CD14-positive monocyte (primary cell): ENCODE data around the gene TSEN54. TPM values are rescaled to one million over a fixed set of nuclear protein-coding genes. Genes with fewer than 3 reads are reported as not detected.
A peak's percentile ranks its signal among the peaks of the same experiment; 100 is the strongest.

Experiments used
- DNase-seq, 3 donors: peaks; one replicate each; pipeline ENCODE4 v3.0.0-alpha.2; 2011 to 2022
- H2AFZ ChIP-seq: 2 replicates; pipeline ENCODE4 v1.6.0; 2012; ENCODE audit warnings: mild to moderate bottlenecking, low read depth, low read length, inconsistent platforms; ENCODE audit not compliant: insufficient read depth, poor library complexity, severe bottlenecking
- H3K27ac ChIP-seq, 2 donors: 1 replicate in 1 of 2; 2 replicates in 1 of 2; pipeline ENCODE4 v1.5.1; 2012 to 2013; ENCODE audit warnings: low read length in 2 of 2, control low read depth in 1 of 2, inconsistent platforms in 1 of 2, low read depth in 1 of 2, mild to moderate bottlenecking in 1 of 2
- H3K27me3 ChIP-seq, 2 donors: one replicate each; pipeline versions ENCODE4 v1.6.0 to v1.6.1; 2011 to 2013; ENCODE audit warnings: low read length in 2 of 2; ENCODE audit not compliant: control insufficient read depth in 2 of 2, insufficient read depth in 2 of 2
- H3K36me3 ChIP-seq, 2 donors: replicated peaks in 1 of 2; 1 replicate in 1 of 2; 2 replicates in 1 of 2; pipeline versions ENCODE4 v1.5.1 to v1.6.1; 2012 to 2013; ENCODE audit warnings: low read length in 2 of 2, control low read depth in 1 of 2, inconsistent platforms in 1 of 2, mild to moderate bottlenecking in 1 of 2; ENCODE audit not compliant: insufficient read depth in 2 of 2, control insufficient read depth in 1 of 2
- H3K4me1 ChIP-seq, 2 donors: 1 replicate in 1 of 2; 2 replicates in 1 of 2; pipeline versions ENCODE4 v1.5.1 to v1.6.1; 2012 to 2013; ENCODE audit warnings: low read length in 2 of 2, control low read depth in 1 of 2, inconsistent platforms in 1 of 2, mild to moderate bottlenecking in 1 of 2, moderate library complexity in 1 of 2; ENCODE audit not compliant: insufficient read depth in 2 of 2, control insufficient read depth in 1 of 2
- H3K4me2 ChIP-seq: replicated peaks from 2 replicates; pipeline ENCODE3; 2012; ENCODE audit warnings: low read length, moderate library complexity, mild to moderate bottlenecking; ENCODE audit not compliant: poor library complexity, severe bottlenecking; ENCODE audit errors: extremely low read depth
- H3K4me3 ChIP-seq, 3 experiments: fragments of 200-600 bp in 1 of 3; sonication (generic) in 1 of 3; replicated peaks in 1 of 3; 1 replicate in 2 of 3; 2 replicates in 1 of 3; pipeline ENCODE4 v1.5.1; 2011 to 2013; ENCODE audit warnings: low read length in 3 of 3, mild to moderate bottlenecking in 3 of 3, control low read depth in 2 of 3, low read depth in 2 of 3, inconsistent platforms in 1 of 3, moderate library complexity in 1 of 3
- H3K79me2 ChIP-seq: 2 replicates; pipeline ENCODE4 v1.6.0; 2012; ENCODE audit warnings: mild to moderate bottlenecking, control low read depth, inconsistent platforms, low read length, moderate library complexity; ENCODE audit not compliant: insufficient read depth
- H3K9ac ChIP-seq: 2 replicates; pipeline ENCODE4 v1.6.0; 2017; ENCODE audit warnings: low read length, mild to moderate bottlenecking; ENCODE audit not compliant: insufficient read depth, poor library complexity, severe bottlenecking
- H3K9me3 ChIP-seq, 2 donors: replicated peaks in 1 of 2; 1 replicate in 1 of 2; 2 replicates in 1 of 2; pipeline versions ENCODE4 v1.5.1 to v1.6.1; 2012 to 2013; ENCODE audit warnings: low read length in 2 of 2, control low read depth in 1 of 2; ENCODE audit not compliant: control insufficient read depth in 1 of 2, insufficient read depth in 1 of 2
- H4K20me1 ChIP-seq: 2 replicates; pipeline ENCODE4 v1.6.0; 2012; ENCODE audit warnings: mild to moderate bottlenecking, low read length, control low read depth, moderate library complexity; ENCODE audit not compliant: insufficient read depth
- H3K27ac Mint-ChIP-seq, 7 donors: one replicate each; pipeline ENCODE4 v1.8.0; 2020; ENCODE audit warnings: mild to moderate bottlenecking in 7 of 7, mixed read lengths in 7 of 7, moderate library complexity in 6 of 7, inconsistent platforms in 2 of 7
- H3K27me3 Mint-ChIP-seq, 3 donors: one replicate each; pipeline ENCODE4 v1.8.0; 2021 to 2022; ENCODE audit warnings: low read depth in 3 of 3, mild to moderate bottlenecking in 3 of 3, mixed read lengths in 3 of 3, moderate library complexity in 3 of 3, inconsistent platforms in 1 of 3
- H3K36me3 Mint-ChIP-seq, 2 donors: one replicate each; pipeline ENCODE4 v1.8.0; 2020; ENCODE audit warnings: mixed read lengths in 2 of 2, inconsistent platforms in 1 of 2, mild to moderate bottlenecking in 1 of 2
- H3K4me1 Mint-ChIP-seq: one replicate; pipeline ENCODE4 v1.8.0; 2020; ENCODE audit warnings: mild to moderate bottlenecking, mixed read lengths
- H3K4me3 Mint-ChIP-seq, 2 donors: one replicate each; pipeline ENCODE4 v1.8.0; 2020; ENCODE audit warnings: mild to moderate bottlenecking in 2 of 2, mixed read lengths in 2 of 2, moderate library complexity in 1 of 2
- H3K9me3 Mint-ChIP-seq, 7 donors: one replicate each; pipeline ENCODE4 v1.8.0; 2020 to 2022; ENCODE audit warnings: mixed read lengths in 7 of 7, mild to moderate bottlenecking in 6 of 7, moderate library complexity in 6 of 7, inconsistent platforms in 2 of 7
- WGBS: methylation state at CpG from one replicate; pipeline ENCODE4 v1.1.5; 2013; ENCODE audit warnings: missing lambda C conversion rate; ENCODE audit not compliant: insufficient coverage; 5-methylcytosine and 5-hydroxymethylcytosine counted together
- intact Hi-C, 2 donors: fragments of 100-400 bp; cut with micrococcal nuclease; formaldehyde crosslinking; loops; one replicate each; pipeline versions ENCODE4 v1.15.0 to v1.15.1; 2023
- polyA plus RNA-seq, 3 donors: library from polyadenylated mRNA; depleted of rRNA in 1 of 3; unstranded in 2 of 3; stranded (reverse) in 1 of 3; fragments of 300-500 nt in 2 of 3; fragments of >200 nt in 1 of 3; fragmentation: Illumina TruSeq in 2 of 3; gene quantifications; 1 replicate in 2 of 3; 2 replicates in 1 of 3; pipeline ENCODE4 v1.2.3, GENCODE V29; 2012 to 2021
- TF ChIP-seq, protein P1 (sequence below): fragments of 200-600 bp; IDR thresholded peaks from one replicate; pipeline ENCODE4 v1.8.0; 2022; ENCODE audit warnings: antibody characterized with exemption, mild to moderate bottlenecking

The TSEN54 gene
- polyA plus RNA-seq, 3 donors = 10.3 to 13.6 (median 11.8) TPM

DNA sequence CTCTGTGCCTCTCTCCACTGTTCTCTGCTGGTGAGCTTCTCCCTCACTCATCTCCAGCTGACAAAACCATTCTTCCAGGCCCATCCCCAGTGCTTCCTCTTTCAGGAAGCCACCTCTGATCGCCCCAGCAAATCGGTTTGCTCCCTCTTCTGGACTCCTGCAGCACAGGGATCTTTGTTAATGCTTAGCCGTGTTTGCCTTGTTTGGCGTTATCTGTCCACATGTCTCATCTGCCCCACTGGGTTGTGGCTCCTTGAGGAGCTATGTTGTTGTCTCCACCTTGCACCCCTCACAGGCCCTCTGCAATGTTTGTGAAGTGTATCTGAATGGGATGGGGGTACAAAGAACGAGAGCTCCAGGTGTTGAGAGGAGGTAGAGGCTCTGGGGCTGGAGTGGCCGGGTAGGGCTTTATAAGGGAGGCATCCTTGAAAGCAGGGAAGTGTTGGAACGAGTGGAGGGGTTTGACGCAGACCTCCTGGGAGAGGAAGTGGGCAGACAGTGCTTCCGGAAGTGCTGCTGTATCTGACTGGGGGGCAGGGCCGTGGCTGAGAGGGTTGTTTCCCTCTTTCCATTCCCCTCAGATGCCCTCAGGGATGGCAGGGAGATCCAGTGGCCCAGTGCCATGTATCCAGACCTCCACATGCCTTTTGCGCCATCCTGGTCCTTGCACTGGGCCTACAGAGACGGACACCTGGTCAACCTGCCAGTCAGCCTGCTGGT, 28.8 kb upstream of the TSEN54 start:
- peaks cover 28% of the 10 kb centered on the region in 2 donors for H3K4me1 ChIP-seq
- no peaks in the 10 kb centered on the region for H4K20me1 ChIP-seq
- Mint-ChIP-seq H3K9me3 (peaks cover 0 to 2% (median 0%) of the 10 kb centered on the region in 7 donors), H3K27ac (peak overlapping the region; percentile 86 to 93 (median 91)), H3K4me3 (peak overlapping the region; percentile 70 to 91), H3K36me3 (peaks cover 35 to 66% of the 10 kb centered on the region in 2 donors), H3K27me3 (peaks cover 0 to 4% (median 0%) of the 10 kb centered on the region in 3 donors), H3K4me1 (peaks cover 30% of the 10 kb centered on the region)
- H2AFZ ChIP-seq = peak overlapping the region; percentile 74
- TF ChIP-seq, protein P1, sequence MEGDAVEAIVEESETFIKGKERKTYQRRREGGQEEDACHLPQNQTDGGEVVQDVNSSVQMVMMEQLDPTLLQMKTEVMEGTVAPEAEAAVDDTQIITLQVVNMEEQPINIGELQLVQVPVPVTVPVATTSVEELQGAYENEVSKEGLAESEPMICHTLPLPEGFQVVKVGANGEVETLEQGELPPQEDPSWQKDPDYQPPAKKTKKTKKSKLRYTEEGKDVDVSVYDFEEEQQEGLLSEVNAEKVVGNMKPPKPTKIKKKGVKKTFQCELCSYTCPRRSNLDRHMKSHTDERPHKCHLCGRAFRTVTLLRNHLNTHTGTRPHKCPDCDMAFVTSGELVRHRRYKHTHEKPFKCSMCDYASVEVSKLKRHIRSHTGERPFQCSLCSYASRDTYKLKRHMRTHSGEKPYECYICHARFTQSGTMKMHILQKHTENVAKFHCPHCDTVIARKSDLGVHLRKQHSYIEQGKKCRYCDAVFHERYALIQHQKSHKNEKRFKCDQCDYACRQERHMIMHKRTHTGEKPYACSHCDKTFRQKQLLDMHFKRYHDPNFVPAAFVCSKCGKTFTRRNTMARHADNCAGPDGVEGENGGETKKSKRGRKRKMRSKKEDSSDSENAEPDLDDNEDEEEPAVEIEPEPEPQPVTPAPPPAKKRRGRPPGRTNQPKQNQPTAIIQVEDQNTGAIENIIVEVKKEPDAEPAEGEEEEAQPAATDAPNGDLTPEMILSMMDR = peak; percentile 30
- WGBS = 20% methylated on average over 6 of the region's 12 CpGs
- peaks cover 10% of the 10 kb centered on the region for H3K79me2 ChIP-seq
- peak; percentile 58 to 73 (median 71) for DNase-seq
- H3K4me2 ChIP-seq = peak overlapping the region; percentile 80
- H3K36me3 ChIP-seq = peaks cover 29 to 33% of the 10 kb centered on the region in 2 donors
- peak overlapping the region; percentile 6 to 68 (median 23) for H3K4me3 ChIP-seq
- peak overlapping the region; percentile 33 to 82 for H3K27ac ChIP-seq
- H3K9ac ChIP-seq = peak overlapping the region; percentile 30
- intact Hi-C loops = loop anchor here in 1 of 2 donors (5.0 kb wide), 1 partner anchor 60 kb away; no protein-coding TSS in a partner anchor
- no peaks in the 10 kb centered on the region for H3K27me3 ChIP-seq
- no peaks in the 10 kb centered on the region for H3K9me3 ChIP-seq

- H3K9me3 ChIP-seq = no peaks in the 10 kb centered on the region
- H3K4me1 ChIP-seq = peaks cover 28% of the 10 kb centered on the region in 2 donors
- H3K27me3 ChIP-seq = no peaks in the 10 kb centered on the region
- no peak overlapping the region for H2AFZ ChIP-seq
- peak overlapping the region in 3 of 7 donors; percentile 54 to 60 (median 58) for H3K27ac Mint-ChIP-seq
- peaks cover 37 to 67% of the 10 kb centered on the region in 2 donors for H3K36me3 Mint-ChIP-seq
- intact Hi-C loops = loop anchor here in 1 of 2 donors (5.0 kb wide), 1 partner anchor 62 kb away; no protein-coding TSS in a partner anchor
- TF ChIP-seq, protein P1 = no peak
- peaks cover 25% of the 10 kb centered on the region for H3K4me1 Mint-ChIP-seq
- no peak overlapping the region for H3K9ac ChIP-seq
- DNase-seq = no peak
- 97% methylated on average over 14 of the region's 24 CpGs for WGBS
- H3K27ac ChIP-seq = peak overlapping the region in 1 of 2 donors; percentile 82
- H3K4me2 ChIP-seq = no peak overlapping the region
- H3K9me3 Mint-ChIP-seq = peaks cover 0 to 2% (median 0%) of the 10 kb centered on the region in 7 donors
- no peaks in the 10 kb centered on the region for H4K20me1 ChIP-seq
- no peak overlapping the region for H3K4me3 ChIP-seq
- H3K79me2 ChIP-seq = peaks cover 5% of the 10 kb centered on the region
- H3K36me3 ChIP-seq = peaks cover 41 to 42% of the 10 kb centered on the region in 2 donors
- H3K4me3 Mint-ChIP-seq = no peak overlapping the region
- H3K27me3 Mint-ChIP-seq = peaks cover 0 to 4% (median 2%) of the 10 kb centered on the region in 3 donors
These were observed 27.4 kb upstream of the TSEN54 start for GRCh38 chr17:75488693-75489510.
